Stimulated activated CD8-positive, alpha-beta memory T cell treated with anti-CD3 and anti-CD28 coated beads, Interleukin-7, amount 100 ng/mL, for 24 hours (primary cell): ENCODE measurements around the gene KIF16B.
"Not testable (repeated sequence)": the region's sequence is repeated elsewhere in the genome, so short reads cannot be mapped to it uniquely, and the experiment has no call there.

Source experiments
- DNase-seq: peaks from one replicate; pipeline ENCODE4 v3.0.0-alpha.2; 2020; ENCODE audit warnings: low read depth

KIF16B gene

DNA sequence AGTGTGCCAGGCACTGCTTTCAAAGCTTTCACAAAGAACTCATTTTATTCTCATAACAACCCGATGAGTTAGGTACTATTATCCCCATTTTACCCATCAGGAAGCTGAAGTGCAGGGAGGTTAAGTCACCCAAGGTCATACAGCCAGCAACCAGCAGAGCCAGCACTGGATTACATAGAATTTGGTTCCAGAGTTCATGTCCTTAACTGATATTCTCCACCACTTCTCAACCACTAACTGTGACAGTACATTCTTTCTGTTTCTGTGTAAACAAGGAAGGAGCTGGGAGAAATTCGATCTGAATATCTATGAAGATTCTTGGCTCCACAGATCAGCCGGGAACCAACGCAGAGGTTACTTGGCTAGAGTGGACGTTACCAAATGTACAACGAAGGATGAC, 98.0 kb downstream of the KIF16B start:
- DNase-seq: no peak

- DNase-seq: no peak
Observed at GRCh38 chr20:16474363-16474762, 98.9 kb downstream of the KIF16B start.

DNA sequence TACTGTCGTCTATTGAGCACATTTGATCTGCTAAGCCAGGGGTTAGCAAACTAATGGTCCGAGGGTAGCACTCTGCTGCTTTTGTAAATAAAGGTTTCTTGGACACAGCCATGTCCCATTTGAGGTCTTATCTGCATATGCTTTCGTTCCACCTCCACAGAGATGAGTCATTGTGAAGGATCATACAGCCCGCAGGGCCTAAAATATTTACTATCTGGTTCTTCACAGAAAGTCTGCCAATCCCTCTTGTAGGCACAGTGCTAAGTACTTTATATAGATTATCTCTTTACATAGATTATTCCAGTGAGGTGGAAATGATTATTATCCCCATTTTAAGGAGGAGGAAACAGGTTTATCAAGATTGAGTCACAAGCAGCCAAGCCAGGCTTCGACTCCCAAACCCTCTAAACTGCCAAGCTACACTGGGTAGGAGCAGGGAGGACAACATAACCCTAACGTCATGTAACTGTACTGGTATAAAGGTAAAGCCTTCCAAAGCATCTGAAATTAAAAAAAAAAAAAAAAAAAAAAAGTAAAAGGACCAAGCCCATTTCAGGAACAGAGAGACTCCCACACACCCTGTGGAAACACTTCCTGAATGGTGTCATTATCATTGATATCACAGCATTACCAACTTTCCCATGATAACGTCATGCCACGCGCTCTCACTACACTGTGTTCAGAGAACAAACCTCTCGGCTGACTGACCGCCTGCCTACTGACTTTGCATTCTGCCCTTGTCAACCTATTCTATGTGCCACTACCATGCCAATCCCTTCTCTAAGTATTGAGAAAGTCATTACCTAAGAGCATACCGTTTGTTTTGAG, 101.0 kb downstream of the KIF16B start:
- DNase-seq: no peak

- no peak for DNase-seq
Observed at GRCh38 chr20:16469395-16469905, 103.8 kb downstream of the KIF16B start.

GRCh38 chr20:16462711-16463110, 110.5 kb downstream of the KIF16B start:
- no peak for DNase-seq

DNA sequence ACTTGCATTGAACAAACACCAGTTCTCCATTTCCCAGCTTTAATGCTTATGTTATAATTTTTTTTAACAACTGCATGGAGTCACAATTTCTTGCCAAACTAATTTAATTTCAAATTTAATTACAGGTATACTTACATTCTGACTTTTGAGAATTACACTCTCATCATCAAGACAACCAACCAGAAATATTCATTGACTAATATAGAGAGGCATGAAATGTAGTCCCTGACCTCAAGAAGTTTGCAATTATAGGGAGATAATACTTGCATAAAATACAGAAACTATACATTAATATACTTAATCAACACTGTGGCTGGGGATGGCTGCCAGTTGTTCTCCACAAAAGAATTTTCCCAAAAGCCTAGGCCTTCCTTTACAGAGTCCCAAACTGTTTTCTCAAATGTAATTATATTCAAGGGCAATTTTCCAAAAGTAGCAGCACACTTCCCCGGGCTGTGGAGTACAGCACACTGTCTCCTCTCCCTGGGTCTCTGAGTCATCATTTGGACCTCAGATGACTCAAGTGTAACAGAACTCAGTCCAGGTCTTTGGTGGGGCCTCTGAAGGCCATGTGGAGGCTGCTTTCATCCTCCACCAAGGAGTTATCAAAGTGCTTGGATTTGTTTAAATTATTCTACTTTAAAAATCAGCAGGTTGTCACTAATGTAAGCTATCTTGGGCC, 114.1 kb downstream of the KIF16B start:
- no peak for DNase-seq

DNA sequence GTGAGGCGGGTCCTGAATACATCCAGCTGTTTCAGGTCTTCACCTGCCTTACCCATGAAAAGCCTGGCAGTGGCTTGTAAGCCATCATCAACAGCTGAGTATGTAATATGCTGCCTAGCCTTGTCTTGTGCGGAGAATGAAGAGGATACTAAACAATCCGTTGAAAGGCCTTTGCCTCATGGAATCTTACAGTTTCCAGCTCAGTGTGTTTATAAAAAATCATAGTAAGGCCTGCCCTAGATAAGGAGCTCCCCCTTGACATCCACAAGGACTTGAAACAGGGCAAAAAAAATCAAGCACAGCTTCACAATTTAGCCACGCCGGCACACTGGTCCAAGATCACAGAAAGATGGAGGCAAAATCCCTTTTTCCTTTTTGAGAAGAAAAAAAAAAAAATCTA, 115.7 kb downstream of the KIF16B start:
- no peak for DNase-seq

- DNase-seq: no peak
Observed at GRCh38 chr20:16455324-16455723, 117.9 kb downstream of the KIF16B start.

DNA sequence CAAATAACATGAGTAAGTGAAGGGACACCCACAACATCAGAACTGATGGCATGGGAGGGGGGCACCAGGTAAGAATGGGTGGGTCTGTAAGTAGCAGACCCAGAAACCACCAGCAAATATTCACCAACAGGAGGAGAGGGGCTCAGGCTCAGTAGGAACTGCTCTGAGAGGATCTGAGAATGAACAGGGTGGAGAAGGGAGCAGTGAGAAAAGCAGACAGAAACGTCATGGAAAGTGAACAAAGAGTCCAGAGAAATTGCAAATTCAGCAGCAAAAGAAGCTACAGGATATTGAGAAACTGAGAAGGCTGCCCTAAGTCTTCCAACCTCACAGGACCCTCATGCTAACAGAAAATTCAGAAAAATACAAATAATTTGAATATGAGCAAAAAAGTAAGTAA, 121.3 kb downstream of the KIF16B start:
- no peak for DNase-seq

DNA sequence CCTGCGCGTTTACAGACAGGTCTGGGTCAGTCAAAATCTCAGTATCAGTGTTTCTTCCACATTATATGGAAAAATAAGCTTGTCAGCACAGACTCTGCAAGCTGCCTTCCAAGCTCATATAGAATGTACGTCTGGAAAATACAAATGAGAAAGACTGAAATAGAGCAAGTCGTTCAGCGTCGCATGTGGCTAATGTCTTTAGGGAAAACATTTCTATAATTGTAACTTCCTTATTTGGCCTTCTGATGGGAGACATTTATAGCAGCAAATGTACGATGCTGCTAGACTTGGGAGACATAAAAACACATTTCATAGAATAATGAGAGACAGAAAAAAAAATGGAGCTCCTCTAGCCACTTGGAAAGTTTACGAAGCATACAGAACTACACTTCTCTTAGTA, 122.2 kb downstream of the KIF16B start:
- DNase-seq: no peak

- DNase-seq: no peak
Observed at GRCh38 chr20:16446991-16447390, 126.3 kb downstream of the KIF16B start.

GRCh38 chr20:16446246-16446645, 127.0 kb downstream of the KIF16B start:
- no peak for DNase-seq

DNA sequence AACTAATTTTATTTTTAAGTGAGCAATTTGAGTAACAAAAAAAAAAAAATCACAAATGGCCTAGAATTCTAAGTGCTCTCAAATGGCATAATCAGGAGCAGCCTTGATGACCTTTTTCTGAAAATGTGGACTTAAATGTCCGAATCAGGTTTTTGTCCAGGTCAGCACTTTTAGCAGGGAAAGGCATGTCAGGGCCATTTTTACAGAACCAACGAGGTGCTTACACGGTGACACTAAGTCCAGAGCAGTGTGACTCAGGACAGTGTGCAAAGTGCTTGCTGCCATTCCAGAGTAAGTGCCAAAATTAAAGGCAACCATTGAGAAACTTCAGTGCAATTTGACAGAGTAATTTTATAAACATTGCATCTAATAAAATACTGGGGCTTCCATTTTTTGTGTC, 127.8 kb downstream of the KIF16B start:
- no peak for DNase-seq

DNA sequence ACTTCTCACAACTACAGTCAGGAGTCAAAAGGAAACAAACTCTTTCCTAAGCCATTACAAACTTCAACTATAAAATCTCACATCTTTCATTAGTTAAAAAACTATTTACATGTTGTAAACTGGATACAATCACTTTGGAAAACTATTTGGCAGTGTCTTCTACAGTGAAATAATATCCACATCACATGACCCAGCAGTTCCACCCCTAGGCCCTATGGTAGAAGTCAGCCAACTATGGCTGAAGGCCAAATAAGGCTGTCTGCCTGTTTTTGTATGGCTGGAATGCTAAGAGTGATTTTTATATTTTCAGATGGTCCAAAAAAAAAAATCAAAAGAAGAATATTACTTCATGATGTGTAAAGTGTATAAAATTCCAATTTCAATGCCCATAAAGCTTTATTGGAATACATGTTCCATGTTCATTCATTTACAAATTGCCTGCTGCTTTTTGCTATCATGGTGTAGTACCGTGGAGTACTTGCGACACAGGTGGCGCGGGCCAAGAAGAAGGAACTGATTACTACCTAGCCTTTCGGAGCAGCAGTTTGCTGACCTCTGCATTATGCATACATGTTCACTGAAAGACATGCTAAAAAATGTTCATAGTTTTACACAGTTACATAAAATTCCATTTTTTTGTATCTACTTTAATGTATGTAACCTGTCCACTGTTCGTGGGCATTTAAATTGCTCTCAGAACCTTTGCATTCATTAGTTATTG, 129.0 kb downstream of the KIF16B start:
- no peak for DNase-seq

DNA sequence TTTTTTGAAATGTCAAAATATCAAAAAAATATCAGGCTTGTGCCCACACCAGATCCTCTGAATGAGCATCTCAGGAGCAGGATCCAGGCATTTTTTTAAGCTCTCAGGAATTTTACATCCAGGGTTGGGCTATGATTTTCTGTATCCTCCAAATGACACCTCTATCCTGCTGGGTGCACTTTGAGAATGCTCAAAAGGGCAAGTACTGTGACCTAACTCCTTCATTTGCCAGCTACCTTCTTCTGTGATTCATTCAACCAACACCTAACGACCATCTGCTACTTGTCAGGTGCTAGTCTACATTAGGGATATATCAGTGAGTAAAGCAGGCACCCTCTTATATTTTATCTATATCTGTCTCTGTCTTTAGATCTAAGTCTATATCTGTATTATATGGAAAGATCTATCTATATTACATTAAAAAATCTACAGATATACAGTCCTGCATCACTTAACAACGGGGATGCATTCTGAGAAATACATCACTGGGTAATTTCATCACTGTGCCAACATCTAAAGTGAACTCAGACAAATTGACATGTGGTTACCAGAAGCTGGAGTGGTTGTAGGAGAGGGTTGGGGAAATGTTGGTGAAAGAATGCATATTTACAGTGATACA, 131.6 kb downstream of the KIF16B start:
- DNase-seq: no peak

GRCh38 chr20:16440686-16441085, 132.6 kb downstream of the KIF16B start:
- DNase-seq: no peak

DNA sequence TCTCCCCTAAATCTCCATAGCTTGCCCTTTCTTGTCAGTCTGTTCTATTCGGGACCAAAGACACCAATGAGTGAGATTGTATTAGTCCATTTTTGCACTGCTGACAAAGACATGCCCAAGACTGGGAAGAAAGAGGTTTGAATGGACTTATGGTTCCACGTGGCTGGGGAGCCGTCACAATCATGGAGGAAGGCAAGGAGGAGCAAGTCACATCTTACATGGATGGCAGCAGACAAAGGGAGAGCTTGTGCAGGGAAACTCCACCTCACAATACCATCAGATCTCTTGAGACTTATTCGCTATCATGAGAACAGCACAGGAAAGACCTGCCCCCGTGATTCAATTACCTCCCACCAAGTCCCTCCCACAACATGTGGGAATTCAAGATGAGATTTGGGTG, 133.7 kb downstream of the KIF16B start:
- not testable (repeated sequence) for DNase-seq

DNA sequence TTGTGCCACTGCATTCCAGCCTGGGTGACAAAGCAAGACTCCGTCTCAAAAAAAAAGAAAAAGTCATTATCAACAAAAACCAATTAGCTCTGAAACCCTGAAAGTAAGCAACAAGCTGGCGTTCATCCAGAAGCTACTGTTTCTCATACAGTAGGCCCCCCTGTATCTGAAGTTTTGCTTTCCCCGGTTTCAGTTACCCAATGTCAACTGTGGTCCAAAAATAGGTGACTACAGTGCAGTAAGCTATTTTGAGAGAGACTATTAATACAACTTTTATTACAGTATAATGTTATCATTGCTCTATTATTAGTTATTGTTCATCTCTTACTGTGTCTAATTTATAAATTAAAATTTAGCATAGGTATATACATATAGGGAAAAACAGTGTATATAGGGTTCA, 135.1 kb downstream of the KIF16B start:
- no peak for DNase-seq

- DNase-seq: no peak
Observed at GRCh38 chr20:16437387-16437996, 135.8 kb downstream of the KIF16B start.

DNA sequence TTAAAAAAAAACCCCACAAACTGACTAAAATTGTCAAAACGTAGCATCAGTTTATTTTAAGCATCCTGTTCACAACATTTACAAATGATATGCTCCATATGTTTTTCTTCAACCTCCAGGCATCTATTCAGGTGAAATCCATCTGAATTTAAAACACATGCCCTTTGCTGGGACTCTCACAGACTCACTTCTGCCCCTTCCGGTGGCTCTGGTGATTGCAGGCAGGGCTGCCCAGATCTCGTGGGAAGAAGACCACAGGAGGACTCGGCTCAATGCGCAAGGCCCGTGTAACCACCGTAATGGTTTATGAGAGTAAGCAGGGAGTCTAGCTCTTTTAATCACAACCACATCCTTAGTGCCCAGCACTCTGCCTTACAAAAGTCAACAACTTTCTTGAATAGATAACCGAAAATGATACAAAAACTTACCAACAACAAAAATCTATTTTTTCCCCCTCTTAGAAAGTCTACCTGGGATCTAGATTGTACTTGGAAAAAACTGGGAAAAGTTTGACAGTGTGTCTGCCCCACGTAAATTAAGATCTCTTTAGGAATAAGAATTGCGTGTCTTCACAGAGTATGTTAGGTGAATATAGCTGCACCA, 139.1 kb downstream of the KIF16B start:
- DNase-seq: peak; percentile 14

- no peak for DNase-seq
Observed at GRCh38 chr20:16433293-16433580, 140.0 kb downstream of the KIF16B start.
